Stimulated activated CD8-positive, alpha-beta memory T cell treated with anti-CD3 and anti-CD28 coated beads, Interleukin-2, amount 100 ng/mL, for 1 hour (primary cell): Measurements from ENCODE around the gene CELF3.
"Not testable (repeated sequence)": the region's sequence is repeated elsewhere in the genome, so short reads cannot be mapped to it uniquely, and the experiment has no call there.

Experiments used
- DNase-seq, 2 donors: peaks; one replicate each; pipeline ENCODE4 v3.0.0-alpha.2; 2020; ENCODE audit warnings: low read depth in 2 of 2

Gene CELF3

GRCh38 chr1:151703813-151704212 lies 12.8 kb downstream of the CELF3 start:
- DNase-seq: no peak

- no peak for DNase-seq
Measured at GRCh38 chr1:151702936-151703335, 13.7 kb downstream of the CELF3 start.

- no peak for DNase-seq
Measured at GRCh38 chr1:151701515-151701914, 15.1 kb downstream of the CELF3 start.

- DNase-seq: no peak
Measured at GRCh38 chr1:151693057-151693651, 23.4 kb downstream of the CELF3 start.

GRCh38 chr1:151692226-151692625 lies 24.4 kb downstream of the CELF3 start:
- no peak for DNase-seq

- DNase-seq: no peak
Measured at GRCh38 chr1:151689494-151689893, 27.1 kb downstream of the CELF3 start.

- DNase-seq: no peak
Measured at GRCh38 chr1:151686561-151686960, 30.0 kb downstream of the CELF3 start.

GRCh38 chr1:151684128-151684527 lies 32.5 kb downstream of the CELF3 start:
- DNase-seq: no peak

- DNase-seq: not testable (repeated sequence)
Measured at GRCh38 chr1:151682901-151683300, 33.7 kb downstream of the CELF3 start.

- no peak for DNase-seq
Measured at GRCh38 chr1:151681923-151682322, 34.7 kb downstream of the CELF3 start.

GRCh38 chr1:151680826-151681225 lies 35.8 kb downstream of the CELF3 start:
- DNase-seq: no peak

- no peak for DNase-seq
Measured at GRCh38 chr1:151680391-151680790, 36.2 kb downstream of the CELF3 start.

- DNase-seq: no peak
Measured at GRCh38 chr1:151673407-151673806, 43.2 kb downstream of the CELF3 start.

- DNase-seq: not testable (repeated sequence)
Measured at GRCh38 chr1:151670036-151670675, 46.4 kb downstream of the CELF3 start.

- no peak for DNase-seq
Measured at GRCh38 chr1:151668090-151668489, 48.5 kb downstream of the CELF3 start.

GRCh38 chr1:151661751-151662150 lies 54.9 kb downstream of the CELF3 start:
- no peak for DNase-seq

- no peak for DNase-seq
Measured at GRCh38 chr1:151655371-151655770, 61.2 kb downstream of the CELF3 start.

- no peak for DNase-seq
Measured at GRCh38 chr1:151653397-151653796, 63.2 kb downstream of the CELF3 start.
